ENCODE data around the gene NDUFA6. TPM values are rescaled to one million over a fixed set of nuclear protein-coding genes. Genes with fewer than 3 reads are reported as not detected.

NDUFA6 gene
- total and polyA plus RNA-seq, 2 donors from 2014 or later, result 69.0 to 317 TPM

- no peak overlapping the region for H3K4me3 ChIP-seq (ENCODE audit: low read length in 3 of 3)
- no peaks in the 10 kb centered on the region for H3K9me3 ChIP-seq (ENCODE audit: control insufficient read depth in 2 of 3, insufficient read depth in 1 of 3, low read length in 3 of 3)
- peaks cover 5 to 24% (median 10%) of the 10 kb centered on the region in 3 donors for H3K4me1 ChIP-seq (ENCODE audit: control insufficient read depth in 2 of 3, insufficient read depth in 2 of 3, low read depth in 1 of 3, low read length in 3 of 3)
- intact Hi-C loops (cut with DNase I), result no loop called here
- FAIRE-seq (no peak), DNase-seq (peak in 1 of 5 donors; percentile 5)
- no peak overlapping the region for H3K9ac ChIP-seq (ENCODE audit: low read length in 3 of 3)
- no peaks in the 10 kb centered on the region for H3K27me3 ChIP-seq (ENCODE audit: control insufficient read depth, insufficient read depth, low read length)
- TF ChIP-seq CTCF (IDR thresholded peaks at IDR 0.05; ENCODE audit: borderline replicate concordance, extremely low read depth, insufficient read depth), result no peak
- H3K36me3 ChIP-seq (ENCODE audit: control insufficient read depth in 2 of 3, insufficient read depth in 3 of 3, low read length in 3 of 3), result peaks cover 11 to 47% (median 27%) of the 10 kb centered on the region in 3 donors
- H3K27ac ChIP-seq (ENCODE audit: low read depth in 2 of 2, low read length in 2 of 2), result no peak overlapping the region
Observed at GRCh38 chr22:42083119-42083518, 7.5 kb downstream of the NDUFA6 start.

GRCh38 chr22:42080287-42080686, 10.3 kb downstream of the NDUFA6 start:
- intact Hi-C loops (cut with DNase I), result no loop called here
- Histone ChIP-seq H3K9me3 (ENCODE audit: control insufficient read depth in 2 of 3, insufficient read depth in 1 of 3, low read length in 3 of 3) (no peaks in the 10 kb centered on the region), H3K36me3 (ENCODE audit: control insufficient read depth in 2 of 3, insufficient read depth in 3 of 3, low read length in 3 of 3) (peaks cover 3 to 27% (median 11%) of the 10 kb centered on the region in 3 donors), H3K4me1 (ENCODE audit: control insufficient read depth in 2 of 3, insufficient read depth in 2 of 3, low read depth in 1 of 3, low read length in 3 of 3) (peaks cover 5 to 21% (median 11%) of the 10 kb centered on the region in 3 donors), H3K27ac (ENCODE audit: low read depth in 2 of 2, low read length in 2 of 2) (peak overlapping the region; percentile 94 to 99), H3K27me3 (ENCODE audit: control insufficient read depth, insufficient read depth, low read length) (no peaks in the 10 kb centered on the region), H3K4me3 (ENCODE audit: low read length in 3 of 3) (peak overlapping the region; percentile 89 to 97 (median 89)), H3K9ac (ENCODE audit: low read length in 3 of 3) (peak overlapping the region; percentile 42 to 83 (median 74))
- DNase-seq (peak in 3 of 5 donors; percentile 48 to 77 (median 64)), FAIRE-seq (no peak)
- TF ChIP-seq CTCF (IDR thresholded peaks at IDR 0.05; ENCODE audit: borderline replicate concordance, extremely low read depth, insufficient read depth), result no peak

GRCh38 chr22:42079319-42080251, 11.0 kb downstream of the NDUFA6 start, which contains the start of gene SMDT1:
SMDT1 (plus strand) TSS chr22:42079700; CDS start chr22:42079769, 69 bp downstream.
- H3K27ac ChIP-seq (ENCODE audit: low read depth in 2 of 2, low read length in 2 of 2), result peak within 1 kb of the TSS; percentile 94 to 99
- peak within 1 kb of the TSS; percentile 89 to 97 (median 89) for H3K4me3 ChIP-seq (ENCODE audit: low read length in 3 of 3)
- no peaks in the 10 kb centered on the region for H3K27me3 ChIP-seq (ENCODE audit: control insufficient read depth, insufficient read depth, low read length)
- no peak for TF ChIP-seq CTCF (IDR thresholded peaks at IDR 0.05; ENCODE audit: borderline replicate concordance, extremely low read depth, insufficient read depth)
- peaks cover 3 to 24% (median 11%) of the 10 kb centered on the region in 3 donors for H3K36me3 ChIP-seq (ENCODE audit: control insufficient read depth in 2 of 3, insufficient read depth in 3 of 3, low read length in 3 of 3)
- DNase-seq, result peak; percentile 98 to 100 (median 99)
- no peaks in the 10 kb centered on the region for H3K9me3 ChIP-seq (ENCODE audit: control insufficient read depth in 2 of 3, insufficient read depth in 1 of 3, low read length in 3 of 3)
- peaks cover 5 to 21% (median 11%) of the 10 kb centered on the region in 3 donors for H3K4me1 ChIP-seq (ENCODE audit: control insufficient read depth in 2 of 3, insufficient read depth in 2 of 3, low read depth in 1 of 3, low read length in 3 of 3)
- peak; percentile 97 for FAIRE-seq
- H3K9ac ChIP-seq (ENCODE audit: low read length in 3 of 3), result peak within 1 kb of the TSS; percentile 83 to 97 (median 96)
- intact Hi-C loops (cut with DNase I), result no loop called here

Data from kidney (tissue), 14 donors.